Mononuclear cell (primary cell): ENCODE results near the gene TPRG1L. TPM values are rescaled to one million over a fixed set of nuclear protein-coding genes. Genes with fewer than 3 reads are reported as not detected.

Experiments used
- H3K27me3 ChIP-seq: 2 replicates; pipeline ENCODE4 v1.6.0; 2011; ENCODE audit warnings: low read length, control low read depth; ENCODE audit not compliant: insufficient read depth
- H3K4me1 ChIP-seq: 2 replicates; pipeline ENCODE4 v1.5.1; 2011; ENCODE audit warnings: mild to moderate bottlenecking, low read length, control low read depth; ENCODE audit not compliant: insufficient read depth
- H3K4me3 ChIP-seq: 2 replicates; pipeline ENCODE4 v1.5.1; 2011; ENCODE audit warnings: mild to moderate bottlenecking, low read length, moderate library complexity
- H3K9me3 ChIP-seq: 2 replicates; pipeline ENCODE4 v1.5.1; 2011; ENCODE audit warnings: low read depth, mild to moderate bottlenecking, control low read depth, low read length
- total RNA-seq: library from RNA; depleted of rRNA; stranded (reverse); fragments of >200 nt; gene quantifications from one replicate; pipeline ENCODE4 v1.2.3, GENCODE V29; 2012

The TPRG1L gene
- total RNA-seq, 1 donor, result 27.5 TPM

- no peaks in the 10 kb centered on the region for H3K9me3 ChIP-seq
- no peaks in the 10 kb centered on the region for H3K27me3 ChIP-seq
- no peak overlapping the region for H3K4me3 ChIP-seq
- H3K4me1 ChIP-seq, result peaks cover 33% of the 10 kb centered on the region
These were observed 52.0 kb downstream of the TPRG1L start for GRCh38 chr1:3676581-3677470.

GRCh38 chr1:3677484-3677883 lies 52.7 kb downstream of the TPRG1L start:
- no peak overlapping the region for H3K4me3 ChIP-seq
- no peaks in the 10 kb centered on the region for H3K9me3 ChIP-seq
- H3K4me1 ChIP-seq, result peaks cover 33% of the 10 kb centered on the region
- no peaks in the 10 kb centered on the region for H3K27me3 ChIP-seq

GRCh38 chr1:3678361-3679097 lies 53.7 kb downstream of the TPRG1L start:
- Histone ChIP-seq H3K4me3 (no peak overlapping the region), H3K9me3 (no peaks in the 10 kb centered on the region), H3K27me3 (no peaks in the 10 kb centered on the region), H3K4me1 (peaks cover 33% of the 10 kb centered on the region)

GRCh38 chr1:3679098-3679555 lies 54.3 kb downstream of the TPRG1L start:
- H3K4me3 ChIP-seq, result no peak overlapping the region
- no peaks in the 10 kb centered on the region for H3K27me3 ChIP-seq
- H3K4me1 ChIP-seq, result peaks cover 33% of the 10 kb centered on the region

More at GRCh38 chr1:3679098-3679555, 54.3 kb downstream of the TPRG1L start:
- H3K9me3 ChIP-seq, result no peaks in the 10 kb centered on the region

Other genes with a start within 250 kb of the TPRG1L start
- gene ARHGEF16, start 170.3 kb upstream of the TPRG1L start, total RNA-seq, result not detected
- gene MEGF6, start 13.5 kb upstream of the TPRG1L start, total RNA-seq, result 16.2 TPM
- gene WRAP73, start 25.1 kb downstream of the TPRG1L start, total RNA-seq, result 8.8 TPM
- not detected for gene TP73, start 27.5 kb downstream of the TPRG1L start, total RNA-seq
- not detected for gene CCDC27, start 127.4 kb downstream of the TPRG1L start, total RNA-seq
- gene SMIM1, start 147.7 kb downstream of the TPRG1L start, total RNA-seq, result 0.73 TPM
- 20.9 TPM for gene LRRC47, start 171.5 kb downstream of the TPRG1L start, total RNA-seq
- gene CEP104, start 232.2 kb downstream of the TPRG1L start, total RNA-seq, result 12.8 TPM
- gene DFFB, start 232.5 kb downstream of the TPRG1L start, total RNA-seq, result 4.2 TPM